Common myeloid progenitor, CD34-positive (primary cell): ENCODE results near the gene SLC7A8.

Source experiments
- CTCF ChIA-PET: fragments of 350-600 bp; sonication (Branson Sonifier 250); formaldehyde crosslinking; loops from one replicate; lab custom pipeline; 2021; ENCODE audit warnings: antibody characterized with exemption; lab: Charles Lee
- POLR2A ChIA-PET: fragments of 350-600 bp; sonication (Branson Sonifier 250); formaldehyde crosslinking; loops from one replicate; lab custom pipeline; 2021; ENCODE audit warnings: antibody characterized with exemption; lab: Charles Lee
- DNase-seq, 3 donors: peaks; one replicate each; pipeline versions ENCODE4 v3.0.0 to v3.0.0-alpha.2; 2013
- H3K27ac ChIP-seq, 2 experiments: 1 replicate in 1 of 2; 2 replicates in 1 of 2; pipeline ENCODE4 v1.7.0; 2013; ENCODE audit warnings: inconsistent platforms in 2 of 2, low read length in 2 of 2, mild to moderate bottlenecking in 2 of 2, low read depth in 1 of 2, moderate library complexity in 1 of 2; ENCODE audit not compliant: severe bottlenecking in 2 of 2, insufficient read depth in 1 of 2, poor library complexity in 1 of 2
- H3K27me3 ChIP-seq, 5 experiments: replicated peaks in 2 of 5; 1 replicate in 3 of 5; 2 replicates in 2 of 5; pipeline versions ENCODE4 v1.6.1 to v1.7.0; 2013; ENCODE audit warnings: low read length in 4 of 5, mild to moderate bottlenecking in 2 of 5, moderate library complexity in 2 of 5, inconsistent platforms in 1 of 5; ENCODE audit not compliant: insufficient read depth in 5 of 5, control insufficient read depth in 4 of 5
- H3K36me3 ChIP-seq, 4 experiments: 1 replicate in 2 of 4; 2 replicates in 2 of 4; pipeline versions ENCODE4 v1.6.1 to v1.7.0; 2013; ENCODE audit warnings: low read length in 3 of 4, control low read depth in 1 of 4, mild to moderate bottlenecking in 1 of 4; ENCODE audit not compliant: control insufficient read depth in 4 of 4, insufficient read depth in 4 of 4
- H3K4me1 ChIP-seq, 4 experiments: 1 replicate in 3 of 4; 2 replicates in 1 of 4; pipeline versions ENCODE4 v1.6.1 to v1.7.1; 2013; ENCODE audit warnings: low read length in 3 of 4, mild to moderate bottlenecking in 3 of 4, control low read depth in 1 of 4, inconsistent platforms in 1 of 4, moderate library complexity in 1 of 4; ENCODE audit not compliant: control insufficient read depth in 4 of 4, insufficient read depth in 4 of 4; ENCODE audit errors: control extremely low read depth in 1 of 4
- H3K4me3 ChIP-seq, 7 experiments: 1 replicate in 4 of 7; 2 replicates in 3 of 7; pipeline versions ENCODE4 v1.5.1 to v1.7.0; 2013; ENCODE audit warnings: mild to moderate bottlenecking in 7 of 7, low read length in 6 of 7, moderate library complexity in 6 of 7, inconsistent platforms in 2 of 7, low read depth in 2 of 7, control low read depth in 1 of 7; ENCODE audit not compliant: insufficient read depth in 4 of 7, control insufficient read depth in 1 of 7; ENCODE audit errors: extremely low read depth in 1 of 7
- H3K9me3 ChIP-seq, 5 experiments: 1 replicate in 4 of 5; 2 replicates in 1 of 5; pipeline versions ENCODE4 v1.6.1 to v1.7.1; 2013; ENCODE audit warnings: low read length in 4 of 5, mild to moderate bottlenecking in 2 of 5, inconsistent platforms in 1 of 5, low read depth in 1 of 5, moderate library complexity in 1 of 5; ENCODE audit not compliant: control insufficient read depth in 4 of 5, insufficient read depth in 2 of 5; ENCODE audit errors: control extremely low read depth in 1 of 5
- WGBS: methylation state at CpG from one replicate; pipeline ENCODE4 v1.1.5; 2013; ENCODE audit not compliant: insufficient coverage; 5-methylcytosine and 5-hydroxymethylcytosine counted together

Gene SLC7A8

GRCh38 chr14:23185063-23185462 is 1.6 kb upstream of the SLC7A8 start:
- H3K27ac ChIP-seq = no peak overlapping the region
- H3K27me3 ChIP-seq = peaks cover 0 to 6% (median 0%) of the 10 kb centered on the region in 5 experiments
- no peaks in the 10 kb centered on the region for H3K9me3 ChIP-seq
- ChIA-PET POLR2A (no interaction called here), CTCF (interaction anchor here (0.8 to 23.6 kb wide), 11 partner anchors 9 to 116 kb away, joined by 3 to 462 read pairs (median 5); partner anchors contain the start of gene CEBPE)
- DNase-seq = no peak
- no peaks in the 10 kb centered on the region for H3K36me3 ChIP-seq
- H3K4me1 ChIP-seq = peaks cover 0 to 16% (median 9%) of the 10 kb centered on the region in 4 experiments
- no peak overlapping the region for H3K4me3 ChIP-seq
- whole genome bisulfite sequencing = no CpG with 5 or more reads among the region's 3 CpGs

GRCh38 chr14:23183158-23183470 is 346 bp downstream of the SLC7A8 start:
- peaks cover 0 to 6% (median 0%) of the 10 kb centered on the region in 5 experiments for H3K27me3 ChIP-seq
- H3K9me3 ChIP-seq = no peaks in the 10 kb centered on the region
- no peaks in the 10 kb centered on the region for H3K36me3 ChIP-seq
- no peak overlapping the region for H3K27ac ChIP-seq
- WGBS = 0% methylated on average over 2 of the region's 4 CpGs
- CTCF ChIA-PET = interaction anchor here (0.6 to 23.6 kb wide), 7 partner anchors 11 to 418 kb away, joined by 3 to 462 read pairs (median 4); partner anchors contain the start of gene CEBPE
- peak overlapping the region; percentile 48 to 91 (median 76) for H3K4me3 ChIP-seq
- no peak for DNase-seq
- peaks cover 0 to 21% (median 11%) of the 10 kb centered on the region in 4 experiments for H3K4me1 ChIP-seq
- POLR2A ChIA-PET = no interaction called here

GRCh38 chr14:23182372-23183157 is 895 bp downstream of the SLC7A8 start:
- Histone ChIP-seq H3K27me3 (peaks cover 0 to 6% (median 0%) of the 10 kb centered on the region in 5 experiments), H3K36me3 (no peaks in the 10 kb centered on the region), H3K9me3 (no peaks in the 10 kb centered on the region), H3K27ac (no peak overlapping the region), H3K4me1 (peaks cover 0 to 22% (median 13%) of the 10 kb centered on the region in 4 experiments), H3K4me3 (peak overlapping the region in 6 of 7 experiments; percentile 66 to 91 (median 82))
- POLR2A ChIA-PET = interaction anchor here (0.6 to 0.9 kb wide), 2 partner anchors 31 to 62 kb away, joined by 3 to 4 read pairs; no protein-coding TSS in a partner anchor
- DNase-seq = peak in 2 of 3 donors; percentile 34 to 44
- CTCF ChIA-PET = interaction anchor here (0.7 to 23.6 kb wide), 8 partner anchors 11 to 197 kb away, joined by 3 to 462 read pairs (median 4); partner anchors contain the start of gene CEBPE
- WGBS = 0% methylated on average over 8 of the region's 24 CpGs

GRCh38 chr14:23181946-23182345 is 1.5 kb downstream of the SLC7A8 start:
- no peaks in the 10 kb centered on the region for H3K36me3 ChIP-seq
- peaks cover 0 to 6% (median 0%) of the 10 kb centered on the region in 5 experiments for H3K27me3 ChIP-seq
- H3K9me3 ChIP-seq = no peaks in the 10 kb centered on the region
- no peak for DNase-seq
- ChIA-PET CTCF (interaction anchor here (0.8 to 23.6 kb wide), 7 partner anchors 20 to 198 kb away, joined by 3 to 462 read pairs (median 3); partner anchors contain the start of gene CEBPE), POLR2A (interaction anchor here (0.9 kb wide), 1 partner anchor 62 kb away, joined by 4 read pairs; no protein-coding TSS in a partner anchor)
- peaks cover 0 to 27% (median 17%) of the 10 kb centered on the region in 4 experiments for H3K4me1 ChIP-seq
- WGBS = 67% methylated on average over 3 of the region's 4 CpGs
- H3K27ac ChIP-seq = no peak overlapping the region
- peak overlapping the region in 4 of 7 experiments; percentile 66 to 90 (median 82) for H3K4me3 ChIP-seq

GRCh38 chr14:23181453-23181852 is 2.0 kb downstream of the SLC7A8 start:
- Histone ChIP-seq H3K9me3 (no peaks in the 10 kb centered on the region), H3K4me3 (no peak overlapping the region), H3K27ac (no peak overlapping the region), H3K4me1 (peaks cover 0 to 29% (median 18%) of the 10 kb centered on the region in 4 experiments), H3K36me3 (no peaks in the 10 kb centered on the region), H3K27me3 (peaks cover 0 to 6% (median 0%) of the 10 kb centered on the region in 5 experiments)
- POLR2A ChIA-PET = interaction anchor here (0.9 kb wide), 1 partner anchor 61 kb away, joined by 4 read pairs; no protein-coding TSS in a partner anchor
- no peak for DNase-seq
- CTCF ChIA-PET = interaction anchor here (0.8 to 23.6 kb wide), 7 partner anchors 20 to 199 kb away, joined by 3 to 462 read pairs (median 3); partner anchors contain the start of gene CEBPE
- WGBS = 80% methylated on average over 2 of the region's 3 CpGs

- DNase-seq = peak; percentile 40 to 82 (median 72)
- Histone ChIP-seq H3K4me3 (no peak overlapping the region), H3K27me3 (peaks cover 0 to under 1% (median 0%) of the 10 kb centered on the region in 5 experiments), H3K9me3 (no peaks in the 10 kb centered on the region), H3K4me1 (peaks cover 0 to 18% (median 10%) of the 10 kb centered on the region in 4 experiments), H3K27ac (no peak overlapping the region), H3K36me3 (no peaks in the 10 kb centered on the region)
- ChIA-PET POLR2A (interaction anchor here (0.6 kb wide), 1 partner anchor 88 kb away, joined by 3 read pairs; no protein-coding TSS in a partner anchor), CTCF (interaction anchor here (1.0 to 23.6 kb wide), 10 partner anchors 9 to 101 kb away, joined by 3 to 462 read pairs (median 4); partner anchors contain the start of gene CEBPE)
- 17% methylated on average over 1 of the region's 2 CpGs for WGBS
Observed at GRCh38 chr14:23177181-23177580, 6.3 kb downstream of the SLC7A8 start.
